Neural progenitor cell (in vitro differentiated cells): ENCODE results near the gene XPNPEP1.

Experiments
- EZH2 ChIP-seq: fragments of 200-600 bp; sonication (generic); IDR thresholded peaks from 2 replicates; pipeline ENCODE4 v1.6.1; 2017; ENCODE audit warnings: antibody characterized with exemption, mild to moderate bottlenecking, moderate library complexity
- EZH2phosphoT487 ChIP-seq: fragments of 200-600 bp; sonication (generic); IDR thresholded peaks from 2 replicates; pipeline ENCODE4 v1.6.1; 2017; ENCODE audit warnings: antibody characterized with exemption
- TF ChIP-seq, protein P1 (sequence below): fragments of 200-600 bp; sonication (generic); IDR thresholded peaks from 2 replicates; pipeline ENCODE4 v1.5.1; 2017; ENCODE audit warnings: antibody characterized with exemption, mild to moderate bottlenecking

DNA sequence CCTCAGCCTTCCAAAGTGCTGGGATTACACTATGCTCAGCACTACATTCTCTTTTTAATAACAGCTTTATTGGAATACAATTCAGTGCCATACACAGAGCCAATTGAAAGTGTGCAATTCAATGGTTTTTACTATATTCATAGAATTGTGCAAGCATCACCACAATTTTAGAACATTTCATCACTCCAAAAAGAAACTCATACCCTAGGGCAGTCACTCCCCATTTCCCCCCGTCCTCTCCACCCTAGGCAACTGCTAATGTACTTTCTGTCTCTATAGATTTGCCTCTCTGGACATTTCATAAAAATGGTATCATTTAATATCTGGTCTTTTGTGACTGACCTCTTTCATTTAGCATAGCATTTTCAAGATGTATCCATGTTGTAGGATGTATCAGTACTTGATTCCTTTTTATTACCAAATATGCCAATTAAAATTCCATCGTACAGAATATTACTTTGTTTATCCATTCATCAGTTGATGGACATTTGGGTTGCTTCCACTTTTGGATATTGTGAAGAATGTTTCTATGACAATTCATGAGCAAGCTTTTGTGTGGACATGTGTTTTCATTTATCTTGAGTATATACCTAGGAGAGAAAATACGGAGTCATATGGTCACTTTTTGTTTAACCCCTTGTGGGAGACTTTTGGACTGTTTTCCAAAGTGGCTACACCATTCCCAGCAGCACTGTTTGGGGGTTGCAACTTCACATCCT is 6.3 kb upstream of the XPNPEP1 start:
- TF ChIP-seq, protein P1, sequence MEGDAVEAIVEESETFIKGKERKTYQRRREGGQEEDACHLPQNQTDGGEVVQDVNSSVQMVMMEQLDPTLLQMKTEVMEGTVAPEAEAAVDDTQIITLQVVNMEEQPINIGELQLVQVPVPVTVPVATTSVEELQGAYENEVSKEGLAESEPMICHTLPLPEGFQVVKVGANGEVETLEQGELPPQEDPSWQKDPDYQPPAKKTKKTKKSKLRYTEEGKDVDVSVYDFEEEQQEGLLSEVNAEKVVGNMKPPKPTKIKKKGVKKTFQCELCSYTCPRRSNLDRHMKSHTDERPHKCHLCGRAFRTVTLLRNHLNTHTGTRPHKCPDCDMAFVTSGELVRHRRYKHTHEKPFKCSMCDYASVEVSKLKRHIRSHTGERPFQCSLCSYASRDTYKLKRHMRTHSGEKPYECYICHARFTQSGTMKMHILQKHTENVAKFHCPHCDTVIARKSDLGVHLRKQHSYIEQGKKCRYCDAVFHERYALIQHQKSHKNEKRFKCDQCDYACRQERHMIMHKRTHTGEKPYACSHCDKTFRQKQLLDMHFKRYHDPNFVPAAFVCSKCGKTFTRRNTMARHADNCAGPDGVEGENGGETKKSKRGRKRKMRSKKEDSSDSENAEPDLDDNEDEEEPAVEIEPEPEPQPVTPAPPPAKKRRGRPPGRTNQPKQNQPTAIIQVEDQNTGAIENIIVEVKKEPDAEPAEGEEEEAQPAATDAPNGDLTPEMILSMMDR = no peak
- TF ChIP-seq EZH2phosphoT487 = no peak
- no peak for TF ChIP-seq EZH2
